Fibroblast of peridontal ligament (primary cell): ENCODE measurements around the gene SERPINB10.

Experiments used
- DNase-seq: peaks from one replicate; pipeline ENCODE4 v3.0.0-alpha.2; 2010; ENCODE audit errors: extremely low read depth

SERPINB10 gene

GRCh38 chr18:63949068-63949737 lies 41.4 kb downstream of the SERPINB10 start, which contains the start of gene HMSD:
Gene HMSD, plus strand, starts transcription at chr18:63949301. Its CDS starts 4,155 bp downstream, at chr18:63953456.
- DNase-seq, result no peak

GRCh38 chr18:63951302-63951705 lies 43.5 kb downstream of the SERPINB10 start:
- DNase-seq, result no peak

GRCh38 chr18:63953811-63954210 lies 46.1 kb downstream of the SERPINB10 start:
- no peak for DNase-seq

GRCh38 chr18:63956755-63957154 lies 49.0 kb downstream of the SERPINB10 start:
- DNase-seq, result no peak

GRCh38 chr18:63960891-63961290 lies 53.1 kb downstream of the SERPINB10 start:
- no peak for DNase-seq

- no peak for DNase-seq
Measured at GRCh38 chr18:63961435-63961980, 53.8 kb downstream of the SERPINB10 start.

- no peak for DNase-seq
Measured at GRCh38 chr18:63962137-63962536, 54.4 kb downstream of the SERPINB10 start.

GRCh38 chr18:63963615-63964256 lies 56.0 kb downstream of the SERPINB10 start:
- DNase-seq, result peak; percentile 78

GRCh38 chr18:63964908-63965307 lies 57.1 kb downstream of the SERPINB10 start:
- no peak for DNase-seq

GRCh38 chr18:63965716-63966330 lies 58.1 kb downstream of the SERPINB10 start:
- no peak for DNase-seq

GRCh38 chr18:63969942-63970808 lies 62.4 kb downstream of the SERPINB10 start, which contains the start of gene SERPINB8:
Gene SERPINB8, plus strand, starts transcription at chr18:63970081. Its CDS starts 8,228 bp downstream, at chr18:63978309.
- DNase-seq, result peak; percentile 94

- DNase-seq, result no peak
Measured at GRCh38 chr18:63970809-63971205, 63.0 kb downstream of the SERPINB10 start.

GRCh38 chr18:63971320-63972001 lies 63.7 kb downstream of the SERPINB10 start:
- DNase-seq, result no peak

GRCh38 chr18:63972002-63972376 lies 64.2 kb downstream of the SERPINB10 start:
- no peak for DNase-seq

GRCh38 chr18:63974991-63975390 lies 67.2 kb downstream of the SERPINB10 start:
- peak; percentile 51 for DNase-seq

- no peak for DNase-seq
Measured at GRCh38 chr18:63975628-63976027, 67.9 kb downstream of the SERPINB10 start.

- no peak for DNase-seq
Measured at GRCh38 chr18:63977040-63977439, 69.3 kb downstream of the SERPINB10 start.

GRCh38 chr18:63979409-63979920 lies 71.7 kb downstream of the SERPINB10 start:
- DNase-seq, result peak; percentile 83

GRCh38 chr18:63980027-63980426 lies 72.3 kb downstream of the SERPINB10 start:
- DNase-seq, result peak; percentile 18

GRCh38 chr18:63980896-63981460 lies 73.2 kb downstream of the SERPINB10 start:
- DNase-seq, result no peak
